Heart left ventricle (tissue), 16 donors: ENCODE results near the gene WDR74. TPM values are rescaled to one million over a fixed set of nuclear protein-coding genes. Genes with fewer than 3 reads are reported as not detected.

Experiments
- ATAC-seq, 4 donors: fragments of 200-7000 bp; cut with Tn5 transposase; one replicate each; pipeline ENCODE4 v1.9.1; 2020 to 2022; ENCODE audit warnings: moderate library complexity in 4 of 4, mild to moderate bottlenecking in 3 of 4, moderate number of reproducible peaks in 1 of 4
- DNase-seq, 5 donors: peaks; one replicate each; pipeline ENCODE4 v3.0.0-alpha.2; 2020
- H3K27ac ChIP-seq, 12 donors: fragments of 200-600 bp; sonication (generic) in 4 of 12; one replicate each; pipeline versions ENCODE4 v1.5.0 to v1.8.0; 2016 to 2022; ENCODE audit warnings: mild to moderate bottlenecking in 2 of 12
- H3K27me3 ChIP-seq, 9 donors: fragments of 200-600 bp; sonication (generic) in 2 of 9; one replicate each; pipeline versions ENCODE4 v1.5.1 to v1.8.0; 2016 to 2022; ENCODE audit warnings: mild to moderate bottlenecking in 3 of 9
- H3K36me3 ChIP-seq, 9 donors: fragments of 200-600 bp; sonication (generic) in 2 of 9; one replicate each; pipeline versions ENCODE4 v1.5.0 to v1.8.0; 2018 to 2022; ENCODE audit warnings: mild to moderate bottlenecking in 2 of 9
- H3K4me1 ChIP-seq, 12 donors: fragments of 200-600 bp; sonication (generic) in 4 of 12; one replicate each; pipeline versions ENCODE4 v1.5.0 to v1.8.0; 2016 to 2022; ENCODE audit warnings: mild to moderate bottlenecking in 3 of 12
- H3K4me3 ChIP-seq, 12 donors: fragments of 200-600 bp; sonication (generic) in 4 of 12; one replicate each; pipeline versions ENCODE4 v1.5.0 to v1.8.0; 2017 to 2022; ENCODE audit warnings: mild to moderate bottlenecking in 9 of 12, moderate library complexity in 4 of 12
- H3K9me3 ChIP-seq, 12 donors: fragments of 200-600 bp; sonication (generic) in 4 of 12; one replicate each; pipeline versions ENCODE4 v1.5.0 to v1.8.0; 2016 to 2022; ENCODE audit warnings: mild to moderate bottlenecking in 1 of 12
- CTCF ChIP-seq, 12 donors: fragments of 200-600 bp; sonication (generic) in 4 of 12; IDR thresholded peaks; one replicate each; pipeline versions ENCODE4 v1.5.0 to v1.8.0; 2018 to 2022; ENCODE audit warnings: antibody characterized with exemption in 12 of 12, mild to moderate bottlenecking in 5 of 12
- POLR2A ChIP-seq, 2 donors: fragments of 450-650 bp; IDR thresholded peaks; one replicate each; pipeline ENCODE4 v1.6.1; 2017; ENCODE audit warnings: antibody characterized with exemption in 2 of 2, mild to moderate bottlenecking in 2 of 2, moderate library complexity in 2 of 2
- WGBS, 4 donors: extraction: QIAGEN DNeasy Blood & Tissue Kit in 2 of 4; methylation state at CpG; one replicate each; pipeline versions ENCODE4 v1.1.5 to v1.1.7; 2013 to 2018; 5-methylcytosine and 5-hydroxymethylcytosine counted together
- intact Hi-C, 10 donors: fragments of 100-400 bp; cut with DNase I; formaldehyde crosslinking; loops; one replicate each; pipeline versions ENCODE4 v1.11.1 to v1.14.2; 2022
- polyA plus RNA-seq, 2 donors: library from polyadenylated mRNA; stranded (reverse); fragments of 200-250 nt; gene quantifications; one replicate each; pipeline ENCODE4 v1.2.3, GENCODE V29; 2013
- total RNA-seq, 9 donors: library from RNA; depleted of rRNA in 2 of 9; stranded (reverse); fragments of >200 nt in 2 of 9; fragmentation: NEBNext Ultra II Directional in 3 of 9; extraction: Animal tissue kit (Norgen Biotek cat#: 25700) in 3 of 9; gene quantifications; one replicate each; pipeline versions ENCODE4 v1.1.0 to v1.2.4, GENCODE V29; 2016 to 2023
- donor health status: ischemic (EF 13 %, LVEDD 7.1; RV severe dilation, severe dysfunction).
- donor health status: healthy with polysubstance abuse.
- donor health status: DM: no; HTN: yes; CAD: no.
- donor health status: DM: no; HTN: no; CAD: no.
- donor health status: ischemic (EF 25% LVEDD 6.9; RV normal size, moderate dysfunction).
- donor health status: ischemic (EF 25% LVEDD 5.7; RV mildly dilated, moderate dysfunction).
- donor health status: healthy.
- donor health status: DM: yes; HTN: yes; CAD: no.
- donor health status: ischemic (EF 35%, LVEDD 5.7; RV mildly dilated, moderate dysfunction).
- donor health status: nonischemic (EF 11% LVEDD 7.7; RV severe dilation, severe dysfunction).
- donor health status: DM: yes; HTN: yes; CAD: no.
- donor health status: PGD.
- donor health status: ischemic (EF 29% LVEDD 5.4; RV normal size, mild dysfunction).
- donor health status: nonischemic (EF 23%, LVEDD 6.1; RV moderate dilation, normal function).

The WDR74 gene
- total and polyA plus RNA-seq, 11 donors = 19.2 to 70.6 (median 28.1) TPM

GRCh38 chr11:62850911-62851806, 11.8 kb upstream of the WDR74 start:
- H3K4me1 ChIP-seq = peaks cover 5 to 35% (median 22%) of the 10 kb centered on the region in 12 donors
- 60 to 65% (median 61%) methylated on average over 14 to 15 of the region's 15 CpGs for WGBS, 4 donors

GRCh38 chr11:62847767-62848314, 8.5 kb upstream of the WDR74 start:
- ATAC-seq (no peak), DNase-seq (no peak)
- Histone ChIP-seq H3K4me3 (no peak overlapping the region), H3K36me3 (peaks cover 2 to 19% (median 16%) of the 10 kb centered on the region in 9 donors), H3K27me3 (no peaks in the 10 kb centered on the region), H3K4me1 (peaks cover 0 to 13% (median under 1%) of the 10 kb centered on the region in 12 donors), H3K9me3 (no peaks in the 10 kb centered on the region), H3K27ac (no peak overlapping the region)
- WGBS, 4 donors = 94 to 100% (median 97%) methylated on average over 1 of the region's 1 CpG
- TF ChIP-seq CTCF (IDR thresholded peaks at IDR 0.05) (no peak), POLR2A (IDR thresholded peaks at IDR 0.05) (no peak)
- intact Hi-C loops = loop anchor here in 1 of 10 donors (10.0 kb wide), 1 partner anchor 123 kb away; the partner anchor contains the start of genes HNRNPUL2 and TTC9C

More at GRCh38 chr11:62850911-62851806, 11.8 kb upstream of the WDR74 start:
- intact Hi-C loops = loop anchor here in 3 of 10 donors (10.0 kb wide), 2 partner anchors 126 to 456 kb away; partner anchors contain the start of genes HNRNPUL2 (in 1 of the 3) and TTC9C (in 1 of the 3)
- Histone ChIP-seq H3K27ac (peak overlapping the region in 1 of 12 donors; percentile 12), H3K9me3 (no peaks in the 10 kb centered on the region), H3K36me3 (peaks cover 3 to 37% (median 32%) of the 10 kb centered on the region in 9 donors), H3K4me3 (no peak overlapping the region), H3K27me3 (no peaks in the 10 kb centered on the region)
- DNase-seq (no peak), ATAC-seq (no peak)
- TF ChIP-seq CTCF (IDR thresholded peaks at IDR 0.05) (no peak), POLR2A (IDR thresholded peaks at IDR 0.05) (no peak)

- WGBS, 4 donors = 84 to 91% (median 87%) methylated on average over 3 of the region's 3 CpGs
- Histone ChIP-seq H3K27me3 (no peaks in the 10 kb centered on the region), H3K9me3 (no peaks in the 10 kb centered on the region), H3K4me1 (peaks cover 0 to 14% (median 8%) of the 10 kb centered on the region in 12 donors), H3K4me3 (no peak overlapping the region), H3K36me3 (peaks cover 0 to 3% (median 0%) of the 10 kb centered on the region in 9 donors), H3K27ac (no peak overlapping the region)
- no peak for ATAC-seq
- no peak for TF ChIP-seq POLR2A (IDR thresholded peaks at IDR 0.05)
- TF ChIP-seq CTCF (IDR thresholded peaks at IDR 0.05) = no peak
- no peak for DNase-seq
- intact Hi-C loops = loop anchor here in 1 of 10 donors (10.0 kb wide), 1 partner anchor 121 kb away; the partner anchor contains the start of genes HNRNPUL2 and TTC9C
These were observed 6.8 kb upstream of the WDR74 start for GRCh38 chr11:62846177-62846576.

GRCh38 chr11:62844154-62844553, 4.8 kb upstream of the WDR74 start:
- Histone ChIP-seq H3K27ac (no peak overlapping the region), H3K4me3 (no peak overlapping the region), H3K36me3 (no peaks in the 10 kb centered on the region), H3K27me3 (no peaks in the 10 kb centered on the region), H3K9me3 (no peaks in the 10 kb centered on the region), H3K4me1 (peaks cover 0 to 23% (median 9%) of the 10 kb centered on the region in 12 donors)
- no peak for TF ChIP-seq CTCF (IDR thresholded peaks at IDR 0.05)
- no peak for TF ChIP-seq POLR2A (IDR thresholded peaks at IDR 0.05)
- DNase-seq = no peak
- no peak for ATAC-seq
- intact Hi-C loops = loop anchor here in 2 of 10 donors (5.0 to 10.0 kb wide), 3 partner anchors 52 to 119 kb away; partner anchors contain the start of genes HNRNPUL2 (in 2 of the 2), TTC9C (in 2 of the 2) and TMEM223 (in 1 of the 2)
- 95 to 99% (median 96%) methylated on average over 3 of the region's 3 CpGs for WGBS, 4 donors
